HEK293 (cell line): ENCODE measurements around the gene PITPNC1.
A peak's percentile ranks its signal among the peaks of the same experiment; 100 is the strongest.
"Not testable (repeated sequence)": the region's sequence is repeated elsewhere in the genome, so short reads cannot be mapped to it uniquely, and the experiment has no call there.

Experiments
- CTCF ChIA-PET: fragments of 350-600 bp; formaldehyde crosslinking; extraction: SDS; loops from one replicate; lab custom pipeline; 2021; ENCODE audit warnings: antibody characterized with exemption; lab: Yijun Ruan, JAX
- POLR2A ChIA-PET: fragments of 300-600 bp; formaldehyde crosslinking; extraction: SDS; loops from one replicate; lab custom pipeline; 2020; ENCODE audit warnings: antibody characterized with exemption, inconsistent platforms; lab: Yijun Ruan, JAX
- H3K27ac ChIP-seq: fragments of 200-500 bp; sonication (Bioruptor generic); 2 replicates; pipeline ENCODE4 v1.5.1; 2014; ENCODE audit warnings: low read depth, low read length, control low read depth, inconsistent platforms; ENCODE audit errors: extremely low read depth
- H3K36me3 ChIP-seq, 2 experiments: fragments of 200-500 bp in 1 of 2; sonication (Bioruptor generic) in 1 of 2; 1 replicate in 1 of 2; 2 replicates in 1 of 2; pipeline ENCODE4 v1.5.1; 2014 to 2017; ENCODE audit warnings: inconsistent platforms in 2 of 2, low read length in 2 of 2; ENCODE audit not compliant: control insufficient read depth in 2 of 2, insufficient read depth in 1 of 2
- H3K4me1 ChIP-seq: fragments of 200-500 bp; sonication (Bioruptor generic); 2 replicates; pipeline ENCODE4 v1.5.1; 2014; ENCODE audit warnings: mild to moderate bottlenecking, low read length, inconsistent platforms; ENCODE audit not compliant: control insufficient read depth, insufficient read depth
- H3K4me3 ChIP-seq: 2 replicates; pipeline ENCODE4 v1.5.1; 2011; ENCODE audit warnings: low read depth, mild to moderate bottlenecking, control low read depth, low read length, moderate library complexity
- H3K9me3 ChIP-seq: fragments of 200-500 bp; sonication (Bioruptor generic); 2 replicates; pipeline ENCODE4 v1.5.1; 2014; ENCODE audit warnings: low read depth, low read length, inconsistent platforms; ENCODE audit not compliant: control insufficient read depth, insufficient read depth
- CTCF ChIP-seq: fragments of 450-650 bp; formaldehyde crosslinking; IDR thresholded peaks from 2 replicates; pipeline ENCODE4 v1.5.1; 2016; ENCODE audit warnings: missing biosample characterization, missing genetic modification characterization
- FEZF1 ChIP-seq: fragments of 450-650 bp; formaldehyde crosslinking; IDR thresholded peaks from 2 replicates; pipeline ENCODE4 v1.5.1; 2016; ENCODE audit warnings: missing biosample characterization, missing genetic modification characterization
- GLIS2 ChIP-seq: fragments of 450-650 bp; formaldehyde crosslinking; IDR thresholded peaks from 2 replicates; pipeline ENCODE4 v1.5.1; 2016; ENCODE audit warnings: missing biosample characterization, missing genetic modification characterization
- KLF17 ChIP-seq: fragments of 450-650 bp; formaldehyde crosslinking; IDR thresholded peaks from 2 replicates; pipeline ENCODE4 v1.5.1; 2016; ENCODE audit warnings: missing biosample characterization, missing genetic modification characterization
- OVOL3 ChIP-seq: fragments of 450-650 bp; formaldehyde crosslinking; IDR thresholded peaks from 2 replicates; pipeline ENCODE4 v1.5.1; 2016; ENCODE audit warnings: missing biosample characterization, missing genetic modification characterization
- TRIM28 ChIP-seq: IDR thresholded peaks from 2 replicates; pipeline ENCODE4 v1.6.1; 2011; ENCODE audit warnings: low read length, control low read depth, borderline replicate concordance
- ZNF174 ChIP-seq: fragments of 450-650 bp; formaldehyde crosslinking; IDR thresholded peaks from 2 replicates; pipeline ENCODE4 v1.5.0; 2017; ENCODE audit warnings: missing biosample characterization, mild to moderate bottlenecking, missing genetic modification characterization
- ZNF311 ChIP-seq: fragments of 450-650 bp; formaldehyde crosslinking; IDR thresholded peaks from 2 replicates; pipeline ENCODE4 v1.5.1; 2017; ENCODE audit warnings: missing biosample characterization, missing genetic modification characterization, borderline replicate concordance
- ZNF449 ChIP-seq: fragments of 450-650 bp; formaldehyde crosslinking; IDR thresholded peaks from 2 replicates; pipeline ENCODE4 v1.5.1; 2017; ENCODE audit warnings: missing biosample characterization, mild to moderate bottlenecking, missing genetic modification characterization, moderate library complexity
- ZNF530 ChIP-seq: fragments of 450-650 bp; formaldehyde crosslinking; IDR thresholded peaks from 2 replicates; pipeline ENCODE4 v1.5.1; 2016; ENCODE audit warnings: low read depth, missing biosample characterization, missing genetic modification characterization
- ZNF654 ChIP-seq: fragments of 450-650 bp; formaldehyde crosslinking; IDR thresholded peaks from 2 replicates; pipeline ENCODE4 v1.5.1; 2016; ENCODE audit warnings: low read depth, missing biosample characterization, missing genetic modification characterization
- TF ChIP-seq, protein P1 (sequence below): fragments of 450-650 bp; formaldehyde crosslinking; IDR thresholded peaks from 2 replicates; pipeline ENCODE4; 2016; ENCODE audit warnings: missing biosample characterization, missing genetic modification characterization

The PITPNC1 gene

GRCh38 chr17:67385122-67385988 lies 8.3 kb downstream of the PITPNC1 start (continued):
- no peak for TF ChIP-seq ZNF449 (tag by site-specific recombination)
- no peak for TF ChIP-seq KLF17 (tag by site-specific recombination)
- no peak for TF ChIP-seq ZNF311 (tag by site-specific recombination)
- TF ChIP-seq, all 188 proteins: peak for 0

DNA sequence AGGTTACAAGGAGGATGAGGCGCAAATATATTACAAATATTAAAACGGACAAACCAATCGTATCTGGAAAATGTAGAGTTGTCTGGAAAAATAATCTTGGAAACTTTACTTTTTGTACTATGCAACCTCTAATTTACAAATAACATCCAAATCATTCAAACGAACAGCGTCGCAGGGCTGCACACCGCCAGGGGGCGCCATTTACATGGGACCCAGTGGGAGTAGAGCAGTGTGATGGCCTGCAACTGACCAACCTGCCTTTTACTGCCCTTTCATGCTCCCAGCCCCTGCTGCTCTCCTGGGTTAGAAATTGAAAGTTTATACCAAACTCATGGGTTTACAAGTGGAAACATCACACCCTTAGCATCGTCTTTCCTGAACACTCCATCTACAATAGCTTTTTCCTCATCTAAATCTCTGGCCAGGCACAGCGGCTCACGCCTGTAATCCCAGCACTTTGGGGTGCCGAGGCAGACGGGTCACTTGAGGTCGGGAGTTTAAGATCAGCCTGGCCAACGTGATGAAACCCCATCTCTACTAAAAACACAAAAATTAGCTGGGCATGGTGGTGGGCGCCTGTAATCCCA lies 10.0 kb downstream of the PITPNC1 start:
- POLR2A ChIA-PET: no interaction called here
- no peak overlapping the region for H3K27ac ChIP-seq
- CTCF ChIA-PET: interaction anchor here (0.5 to 6.7 kb wide), 49 partner anchors 8 to 779 kb away, joined by 3 to 68 read pairs (median 4); partner anchors contain the start of gene PITPNC1

DNA sequence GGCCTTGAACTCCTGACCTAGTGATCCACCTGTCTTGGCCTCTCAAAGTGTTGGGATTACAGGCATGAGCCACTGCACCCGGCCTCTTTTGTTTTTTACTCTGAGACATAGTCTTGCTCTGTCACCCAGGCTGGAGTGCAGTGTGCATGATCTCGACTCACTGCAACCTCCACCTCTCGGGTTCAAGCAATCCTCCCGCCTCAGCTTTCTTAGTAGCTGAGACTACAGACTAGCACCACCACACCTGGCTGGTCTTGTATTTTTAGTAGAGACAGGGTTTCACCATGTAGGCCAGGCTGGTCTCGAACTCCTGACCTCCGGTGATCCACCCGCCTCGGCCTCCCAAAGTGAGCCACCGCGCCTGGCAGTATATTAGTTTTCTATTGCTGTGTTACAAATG lies 11.5 kb downstream of the PITPNC1 start:
- POLR2A ChIA-PET: not testable (repeated sequence)

More for the DNA sequence above, 10.0 kb downstream of the PITPNC1 start:
- no peak overlapping the region for H3K4me3 ChIP-seq
- no peaks in the 10 kb centered on the region for H3K36me3 ChIP-seq
- no peaks in the 10 kb centered on the region for H3K9me3 ChIP-seq
- peaks cover 11% of the 10 kb centered on the region for H3K4me1 ChIP-seq
- 0 out of 2 replicates have a peak, but pooled peaks have one; percentile 29 for TF ChIP-seq FEZF1
- TF ChIP-seq ZNF654: peak; percentile 54
- peak; percentile 63 for TF ChIP-seq CTCF (tag by site-specific recombination)
- no peak for TF ChIP-seq TRIM28
- TF ChIP-seq OVOL3 (tag by site-specific recombination): 0 out of 2 replicates have a peak, but pooled peaks have one; percentile 15

DNA sequence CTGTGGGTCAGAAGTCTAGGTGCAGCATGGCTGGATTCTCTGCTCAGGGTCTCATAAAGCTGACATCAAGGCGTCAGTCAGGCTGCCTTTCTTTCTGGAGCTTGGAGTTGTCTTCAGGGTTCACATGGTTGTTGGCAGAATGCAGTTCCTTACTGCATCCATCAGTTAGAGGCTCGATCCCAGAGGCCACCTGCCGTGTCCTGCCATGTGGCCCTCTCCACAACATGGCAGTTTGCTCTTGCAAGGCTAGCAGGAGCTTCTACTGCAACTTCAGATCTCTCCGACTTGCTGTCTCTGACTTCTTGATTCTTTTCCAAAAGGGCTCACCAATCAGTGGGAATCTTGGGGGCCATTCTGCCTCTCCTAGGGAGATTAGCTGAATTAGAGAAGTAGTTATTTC lies 11.9 kb downstream of the PITPNC1 start:
- CTCF ChIA-PET: interaction anchor here (0.5 to 6.7 kb wide), 10 partner anchors 10 to 392 kb away, joined by 3 to 68 read pairs (median 5); partner anchors contain the start of gene PITPNC1
- POLR2A ChIA-PET: no interaction called here
- TF ChIP-seq ZNF530 (tag by site-specific recombination): no peak
- TF ChIP-seq, protein P1, sequence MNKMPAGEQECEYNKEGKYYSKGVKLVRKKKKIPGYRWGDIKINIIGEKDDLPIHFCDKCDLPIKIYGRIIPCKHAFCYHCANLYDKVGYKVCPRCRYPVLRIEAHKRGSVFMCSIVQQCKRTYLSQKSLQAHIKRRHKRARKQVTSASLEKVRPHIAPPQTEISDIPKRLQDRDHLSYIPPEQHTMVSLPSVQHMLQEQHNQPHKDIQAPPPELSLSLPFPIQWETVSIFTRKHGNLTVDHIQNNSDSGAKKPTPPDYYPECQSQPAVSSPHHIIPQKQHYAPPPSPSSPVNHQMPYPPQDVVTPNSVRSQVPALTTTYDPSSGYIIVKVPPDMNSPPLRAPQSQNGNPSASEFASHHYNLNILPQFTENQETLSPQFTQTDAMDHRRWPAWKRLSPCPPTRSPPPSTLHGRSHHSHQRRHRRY (tag by site-specific recombination): no peak
- no peak for TF ChIP-seq GLIS2 (tag by site-specific recombination)
- no peak for TF ChIP-seq ZNF174
- Histone ChIP-seq H3K36me3 (no peaks in the 10 kb centered on the region), H3K4me3 (no peak overlapping the region), H3K9me3 (no peaks in the 10 kb centered on the region), H3K27ac (no peak overlapping the region), H3K4me1 (peaks cover 11% of the 10 kb centered on the region)

More for the DNA sequence above, 11.5 kb downstream of the PITPNC1 start:
- not testable (repeated sequence) for H3K36me3 ChIP-seq, H3K27ac ChIP-seq, H3K9me3 ChIP-seq, H3K4me3 ChIP-seq
- CTCF ChIA-PET: interaction anchor here (0.5 to 6.7 kb wide), 15 partner anchors 9 to 392 kb away, joined by 3 to 68 read pairs (median 5); partner anchors contain the start of gene PITPNC1
- H3K4me1 ChIP-seq: peaks cover 11% of the 10 kb centered on the region
